Natural killer cell (primary cell): ENCODE results near the gene PNRC1. TPM values are rescaled to one million over a fixed set of nuclear protein-coding genes. Genes with fewer than 3 reads are reported as not detected.

Source experiments
- ATAC-seq, 3 donors: fragments of 150-1000 bp in 2 of 3; fragments of 200-7000 bp in 1 of 3; cut with Tn5 transposase; 1 replicate in 1 of 3; 2 replicates in 2 of 3; pipeline ENCODE4 v1.10.0; 2021; ENCODE audit warnings: mild to moderate bottlenecking in 2 of 3, moderate library complexity in 2 of 3
- DNase-seq, 2 donors: peaks; one replicate each; pipeline versions ENCODE4 v3.0.0 to v3.0.0-alpha.2; 2013 to 2021; ENCODE audit warnings: mixed read lengths in 1 of 2
- H3K27ac ChIP-seq: one replicate; pipeline ENCODE4 v1.5.1; 2013; ENCODE audit warnings: mild to moderate bottlenecking, low read length
- H3K27me3 ChIP-seq: one replicate; pipeline ENCODE4 v1.6.1; 2013; ENCODE audit warnings: low read length; ENCODE audit not compliant: control insufficient read depth, insufficient read depth
- H3K36me3 ChIP-seq: one replicate; pipeline ENCODE4 v1.6.1; 2013; ENCODE audit warnings: low read length; ENCODE audit not compliant: control insufficient read depth, insufficient read depth
- H3K4me1 ChIP-seq: one replicate; pipeline ENCODE4 v1.6.1; 2013; ENCODE audit warnings: low read length; ENCODE audit not compliant: control insufficient read depth, insufficient read depth
- H3K4me3 ChIP-seq: one replicate; pipeline ENCODE4 v1.5.1; 2013; ENCODE audit warnings: low read length
- H3K9me3 ChIP-seq: one replicate; pipeline ENCODE4 v1.6.1; 2013; ENCODE audit warnings: low read length; ENCODE audit not compliant: control insufficient read depth, insufficient read depth
- H3K27ac Mint-ChIP-seq, 2 donors: one replicate each; pipeline ENCODE4 v1.8.0; 2022; ENCODE audit warnings: mild to moderate bottlenecking in 2 of 2, mixed read lengths in 2 of 2, moderate library complexity in 1 of 2
- H3K27me3 Mint-ChIP-seq, 2 donors: one replicate each; pipeline ENCODE4 v1.8.0; 2022; ENCODE audit warnings: low read depth in 2 of 2, mixed read lengths in 2 of 2
- H3K36me3 Mint-ChIP-seq: one replicate; pipeline ENCODE4 v1.8.0; 2022; ENCODE audit warnings: mixed read lengths
- H3K4me1 Mint-ChIP-seq, 2 donors: one replicate each; pipeline ENCODE4 v1.8.0; 2022; ENCODE audit warnings: mixed read lengths in 2 of 2
- H3K4me3 Mint-ChIP-seq: one replicate; pipeline ENCODE4 v1.8.0; 2022; ENCODE audit warnings: mild to moderate bottlenecking, moderate library complexity, mixed read lengths
- H3K9me3 Mint-ChIP-seq, 2 donors: one replicate each; pipeline ENCODE4 v1.8.0; 2022; ENCODE audit warnings: mixed read lengths in 2 of 2
- CTCF ChIP-seq: fragments of 200-600 bp; IDR thresholded peaks from one replicate; pipeline ENCODE4 v1.8.0; 2022; ENCODE audit warnings: antibody characterized with exemption
- WGBS: methylation state at CpG from one replicate; pipeline ENCODE4 v1.1.7; 2013; ENCODE audit warnings: missing lambda C conversion rate; ENCODE audit not compliant: insufficient coverage; 5-methylcytosine and 5-hydroxymethylcytosine counted together
- intact Hi-C: fragments of 100-400 bp; cut with micrococcal nuclease; formaldehyde crosslinking; loops from one replicate; pipeline ENCODE4 v1.14.2; 2022
- total RNA-seq, 4 donors: library from RNA; stranded (reverse); fragments of 120-200 nt in 1 of 4; gene quantifications; one replicate each; pipeline versions ENCODE4 v1.2.3 to v1.2.4, GENCODE V29; 2013 to 2022

The PNRC1 gene
- total RNA-seq, 3 donors from 2014 or later (not counting 1 experiment from before 2014, with no cell fraction given) = 695 to 970 (median 712) TPM

- Histone ChIP-seq H3K27me3 (no peaks in the 10 kb centered on the region), H3K36me3 (no peaks in the 10 kb centered on the region), H3K9me3 (no peaks in the 10 kb centered on the region), H3K4me3 (no peak overlapping the region), H3K4me1 (peaks cover 9% of the 10 kb centered on the region), H3K27ac (no peak overlapping the region)
- H3K27ac Mint-ChIP-seq = no peak overlapping the region
- H3K27me3 Mint-ChIP-seq = peaks cover 0 to 6% of the 10 kb centered on the region in 2 donors
- ATAC-seq (no peak), DNase-seq (no peak)
- no peaks in the 10 kb centered on the region for H3K9me3 Mint-ChIP-seq
- 84% methylated on average over 4 of the region's 4 CpGs for WGBS
- H3K4me1 Mint-ChIP-seq = peaks cover 6 to 9% of the 10 kb centered on the region in 2 donors
- H3K4me3 Mint-ChIP-seq = no peak overlapping the region
- TF ChIP-seq CTCF = no peak
- intact Hi-C loops = no loop called here
- H3K36me3 Mint-ChIP-seq = no peaks in the 10 kb centered on the region
Observed at GRCh38 chr6:89047473-89047872, 33.1 kb upstream of the PNRC1 start.

GRCh38 chr6:89048288-89048923 lies 32.1 kb upstream of the PNRC1 start:
- no peaks in the 10 kb centered on the region for H3K36me3 Mint-ChIP-seq
- no peak overlapping the region for H3K4me3 Mint-ChIP-seq
- H3K27me3 Mint-ChIP-seq = peaks cover 0 to 6% of the 10 kb centered on the region in 2 donors
- H3K4me1 ChIP-seq = peaks cover 9% of the 10 kb centered on the region
- DNase-seq (no peak), ATAC-seq (no peak)
- TF ChIP-seq CTCF = no peak
- H3K27ac Mint-ChIP-seq = no peak overlapping the region
- intact Hi-C loops = no loop called here
- no peak overlapping the region for H3K4me3 ChIP-seq
- WGBS = 100% methylated on average over 2 of the region's 3 CpGs
- no peaks in the 10 kb centered on the region for H3K9me3 ChIP-seq
- no peak overlapping the region for H3K27ac ChIP-seq
- no peaks in the 10 kb centered on the region for H3K27me3 ChIP-seq
- H3K9me3 Mint-ChIP-seq = no peaks in the 10 kb centered on the region
- H3K4me1 Mint-ChIP-seq = peaks cover 5 to 6% of the 10 kb centered on the region in 2 donors
- H3K36me3 ChIP-seq = no peaks in the 10 kb centered on the region

- Histone ChIP-seq H3K27ac (no peak overlapping the region), H3K4me1 (peaks cover 9% of the 10 kb centered on the region), H3K4me3 (no peak overlapping the region), H3K27me3 (no peaks in the 10 kb centered on the region), H3K36me3 (no peaks in the 10 kb centered on the region), H3K9me3 (no peaks in the 10 kb centered on the region)
- ATAC-seq (no peak), DNase-seq (no peak)
- no CpG with 5 or more reads among the region's 1 CpG for WGBS
- Mint-ChIP-seq H3K27ac (no peak overlapping the region), H3K4me1 (peaks cover 5 to 6% of the 10 kb centered on the region in 2 donors), H3K9me3 (no peaks in the 10 kb centered on the region), H3K4me3 (no peak overlapping the region), H3K27me3 (peaks cover 0 to 6% of the 10 kb centered on the region in 2 donors), H3K36me3 (no peaks in the 10 kb centered on the region)
- intact Hi-C loops = no loop called here
- TF ChIP-seq CTCF = no peak
Observed at GRCh38 chr6:89048985-89049384, 31.6 kb upstream of the PNRC1 start.

GRCh38 chr6:89050155-89050554 lies 30.4 kb upstream of the PNRC1 start:
- DNase-seq (no peak), ATAC-seq (no peak)
- intact Hi-C loops = no loop called here
- Histone ChIP-seq H3K9me3 (no peaks in the 10 kb centered on the region), H3K4me3 (no peak overlapping the region), H3K27me3 (no peaks in the 10 kb centered on the region), H3K36me3 (no peaks in the 10 kb centered on the region), H3K27ac (no peak overlapping the region), H3K4me1 (peaks cover 9% of the 10 kb centered on the region)
- Mint-ChIP-seq H3K36me3 (no peaks in the 10 kb centered on the region), H3K9me3 (no peaks in the 10 kb centered on the region), H3K4me3 (no peak overlapping the region), H3K27me3 (peaks cover 0 to 6% of the 10 kb centered on the region in 2 donors), H3K4me1 (peaks cover 5 to 6% of the 10 kb centered on the region in 2 donors), H3K27ac (no peak overlapping the region)
- TF ChIP-seq CTCF = no peak
- 93% methylated on average over 3 of the region's 3 CpGs for WGBS
